Naive thymus-derived CD8-positive, alpha-beta T cell (primary cell): ENCODE results near the gene PHLDA3. TPM values are rescaled to one million over a fixed set of nuclear protein-coding genes. Genes with fewer than 3 reads are reported as not detected.

Source experiments
- ATAC-seq, 2 donors: fragments of 150-1000 bp; cut with Tn5 transposase in 1 of 2; sonication (Bioruptor Pico), chemical (Tn5 transposase) in 1 of 2; 1 replicate in 1 of 2; 2 replicates in 1 of 2; pipeline ENCODE4 v1.10.0; 2021; ENCODE audit warnings: mild to moderate bottlenecking in 2 of 2, moderate library complexity in 2 of 2
- POLR2A ChIA-PET: fragments of 350-600 bp; sonication (Branson Sonifier 250); formaldehyde crosslinking; loops from one replicate; lab custom pipeline; 2021; ENCODE audit warnings: antibody characterized with exemption; lab: Charles Lee
- DNase-seq, 10 donors: peaks; one replicate each; pipeline versions ENCODE4 v3.0.0 to v3.0.0-alpha.2; 2020 to 2022
- H3K27ac Mint-ChIP-seq, 10 donors: one replicate each; pipeline ENCODE4 v1.8.0; 2020 to 2022; ENCODE audit warnings: mild to moderate bottlenecking in 10 of 10, mixed read lengths in 10 of 10, moderate library complexity in 4 of 10, inconsistent platforms in 1 of 10
- H3K27me3 Mint-ChIP-seq, 5 donors: one replicate each; pipeline ENCODE4 v1.8.0; 2021 to 2022; ENCODE audit warnings: mixed read lengths in 5 of 5
- H3K36me3 Mint-ChIP-seq, 3 donors: one replicate each; pipeline ENCODE4 v1.8.0; 2020 to 2022; ENCODE audit warnings: mixed read lengths in 3 of 3, mild to moderate bottlenecking in 2 of 3, inconsistent platforms in 1 of 3
- H3K4me1 Mint-ChIP-seq, 4 donors: one replicate each; pipeline ENCODE4 v1.8.0; 2021 to 2022; ENCODE audit warnings: mixed read lengths in 4 of 4
- H3K4me3 Mint-ChIP-seq, 10 donors: one replicate each; pipeline ENCODE4 v1.8.0; 2020 to 2022; ENCODE audit warnings: mild to moderate bottlenecking in 10 of 10, mixed read lengths in 10 of 10, moderate library complexity in 6 of 10, inconsistent platforms in 1 of 10
- H3K9me3 Mint-ChIP-seq, 9 donors: one replicate each; pipeline ENCODE4 v1.8.0; 2020 to 2022; ENCODE audit warnings: mixed read lengths in 9 of 9, mild to moderate bottlenecking in 3 of 9, inconsistent platforms in 1 of 9, moderate library complexity in 1 of 9
- polyA plus RNA-seq, 3 donors: library from polyadenylated mRNA; unstranded; fragments of 300-500 nt; fragmentation: Illumina TruSeq; gene quantifications; one replicate each; pipeline ENCODE4 v1.2.3, GENCODE V29; 2021
- total RNA-seq, 8 experiments: library from RNA in 2 of 8; stranded (reverse) in 2 of 8; gene quantifications; one replicate each; pipeline ENCODE4 v1.2.3 and lab custom pipeline; 2021 to 2026

The PHLDA3 gene
- total and polyA plus RNA-seq, 5 experiments from 2014 or later = 0.55 to 0.60 TPM; not detected in 3

DNA sequence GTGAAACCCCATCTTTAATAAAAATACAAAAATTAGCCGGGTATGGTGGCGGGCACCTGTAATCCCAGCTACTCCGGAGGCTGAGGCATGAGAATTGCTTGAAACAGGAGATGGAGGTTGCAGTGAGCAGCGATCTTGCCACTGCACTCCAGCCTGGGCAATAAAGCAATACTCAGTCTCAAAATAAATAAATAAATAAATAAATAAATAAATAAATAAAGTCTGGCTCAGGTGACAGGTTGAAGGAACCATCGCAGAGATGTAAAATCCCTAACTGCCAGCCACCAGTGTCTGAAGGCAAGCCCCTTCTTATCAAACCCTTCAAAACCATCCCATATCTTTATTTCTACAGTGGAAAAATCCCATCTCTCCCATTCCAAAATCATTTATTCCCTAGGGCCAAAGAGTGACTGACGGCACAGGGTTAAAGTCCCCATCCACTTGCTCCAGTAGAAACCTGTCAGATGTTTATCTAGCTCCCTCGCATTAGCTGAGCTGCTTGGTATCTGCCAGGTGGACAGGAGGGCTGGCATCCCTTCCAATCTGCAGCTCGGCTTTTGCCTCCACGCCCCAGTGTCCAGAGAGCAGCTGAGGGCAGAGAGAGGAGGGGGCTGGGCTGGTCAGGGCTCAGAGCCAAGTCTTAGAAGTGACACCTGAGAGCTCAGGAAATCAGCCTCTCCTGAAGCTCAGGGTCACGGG, 33.0 kb upstream of the PHLDA3 start:
- H3K36me3 Mint-ChIP-seq = peaks cover 0 to 3% (median 0%) of the 10 kb centered on the region in 3 donors
- peak overlapping the region in 1 of 10 donors; percentile 10 for H3K27ac Mint-ChIP-seq
- peaks cover 20 to 41% (median 35%) of the 10 kb centered on the region in 4 donors for H3K4me1 Mint-ChIP-seq
- POLR2A ChIA-PET = interaction anchor here (1.1 kb wide), 1 partner anchor 13 kb away, joined by 4 read pairs; no protein-coding TSS in a partner anchor
- H3K9me3 Mint-ChIP-seq = no peaks in the 10 kb centered on the region
- no peak for DNase-seq
- no peaks in the 10 kb centered on the region for H3K27me3 Mint-ChIP-seq
- ATAC-seq = no peak
- peak overlapping the region in 1 of 10 donors; percentile 18 for H3K4me3 Mint-ChIP-seq

DNA sequence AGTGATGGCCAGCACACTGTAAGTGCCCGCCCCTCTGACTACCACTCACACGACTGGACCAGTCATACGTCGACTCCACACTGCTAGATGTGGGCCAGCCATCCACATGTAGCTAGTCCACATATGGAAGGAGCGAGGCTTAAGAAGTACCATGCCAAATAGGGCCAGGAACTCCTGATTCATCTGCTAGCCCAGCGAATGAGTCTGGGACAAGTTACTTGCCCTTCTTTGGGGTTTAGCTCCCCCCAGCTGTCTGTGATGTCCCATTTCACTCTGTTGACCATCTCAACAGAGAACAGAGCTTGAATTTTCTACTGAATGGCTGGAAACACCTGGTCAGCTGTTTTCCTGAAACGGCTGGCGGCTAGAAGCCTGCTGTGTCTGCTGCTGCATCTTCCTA, 32.2 kb upstream of the PHLDA3 start:
- Mint-ChIP-seq H3K4me3 (no peak overlapping the region), H3K36me3 (peaks cover 0 to 6% (median 3%) of the 10 kb centered on the region in 3 donors), H3K27me3 (no peaks in the 10 kb centered on the region), H3K9me3 (no peaks in the 10 kb centered on the region), H3K27ac (peak overlapping the region in 1 of 10 donors; percentile 13), H3K4me1 (peaks cover 20 to 38% (median 31%) of the 10 kb centered on the region in 4 donors)
- no peak for ATAC-seq
- DNase-seq = no peak
- POLR2A ChIA-PET = interaction anchor here (1.9 kb wide), 1 partner anchor 15 kb away, joined by 4 read pairs; no protein-coding TSS in a partner anchor

DNA sequence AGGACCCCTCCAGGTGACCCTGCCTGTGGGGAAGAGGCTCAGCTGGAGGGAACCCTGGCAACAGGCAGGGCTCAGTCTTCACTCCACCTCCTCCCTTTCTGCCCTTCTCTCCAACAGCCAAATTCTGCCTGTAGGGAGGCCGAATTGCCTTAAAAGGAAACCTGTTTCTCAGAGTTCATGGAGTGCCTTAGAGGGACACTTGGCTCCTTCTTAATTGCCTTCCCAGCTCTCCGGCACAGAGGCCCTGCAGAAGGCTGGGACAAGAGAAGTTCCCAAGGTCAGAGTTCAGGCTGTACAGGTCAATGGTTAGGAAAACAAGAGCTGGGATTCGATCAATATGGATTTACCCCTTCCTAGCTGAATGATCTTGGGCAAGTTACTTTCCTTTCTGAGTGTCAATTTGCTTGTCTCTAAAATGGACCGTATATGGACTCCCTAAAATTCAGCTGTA, 31.7 kb upstream of the PHLDA3 start:
- POLR2A ChIA-PET = interaction anchor here (1.9 kb wide), 1 partner anchor 14 kb away, joined by 4 read pairs; no protein-coding TSS in a partner anchor
- ATAC-seq (no peak), DNase-seq (no peak)
- Mint-ChIP-seq H3K27ac (no peak overlapping the region), H3K4me3 (no peak overlapping the region), H3K27me3 (no peaks in the 10 kb centered on the region), H3K36me3 (peaks cover 0 to 10% (median 3%) of the 10 kb centered on the region in 3 donors), H3K4me1 (peaks cover 20 to 33% (median 26%) of the 10 kb centered on the region in 4 donors), H3K9me3 (no peaks in the 10 kb centered on the region)

DNA sequence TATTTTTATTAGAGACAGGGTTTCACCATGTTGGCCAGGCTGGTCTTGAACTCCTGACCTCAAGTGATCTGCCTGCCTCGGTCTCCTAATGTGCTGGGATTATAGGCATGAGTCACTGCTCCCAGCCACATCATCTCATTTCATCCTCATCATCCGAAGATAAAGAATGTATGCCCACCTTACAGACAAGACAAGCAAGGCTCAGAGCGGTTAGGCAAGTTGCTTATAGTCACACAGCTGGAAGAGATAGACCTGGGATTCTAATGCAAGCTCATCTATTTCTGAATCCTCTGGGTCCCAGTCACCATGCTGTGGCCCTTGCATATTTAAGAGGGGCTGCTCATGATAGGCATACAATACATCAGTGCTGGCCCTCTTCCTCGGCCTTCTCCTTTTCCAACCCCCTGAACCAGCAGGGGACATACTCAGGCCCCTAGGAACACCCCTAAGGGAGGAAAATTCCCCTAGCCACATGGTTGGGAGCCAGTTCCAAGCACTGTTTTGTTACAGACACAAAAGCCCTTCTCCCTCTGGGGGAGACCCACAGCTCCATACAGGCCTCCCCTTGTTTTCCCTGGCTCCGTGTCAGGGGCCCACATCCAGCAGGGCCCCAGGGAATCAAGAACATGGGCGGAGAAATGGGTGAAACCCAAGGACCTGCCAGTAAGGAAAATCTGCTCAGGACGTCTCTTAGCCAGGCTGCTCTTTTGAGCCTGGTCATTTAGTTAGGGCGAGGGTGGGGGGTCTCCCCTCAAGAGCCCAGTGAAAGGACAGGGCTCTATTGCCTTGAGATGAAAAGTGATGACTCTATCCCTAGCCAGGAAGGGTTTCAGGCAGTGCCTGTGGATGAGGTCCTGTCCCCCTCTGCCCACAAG, 31.0 kb upstream of the PHLDA3 start:
- H3K27ac Mint-ChIP-seq = peak overlapping the region in 1 of 10 donors; percentile 11
- ATAC-seq (no peak), DNase-seq (no peak)
- POLR2A ChIA-PET = interaction anchor here (1.9 kb wide), 1 partner anchor 14 kb away, joined by 4 read pairs; no protein-coding TSS in a partner anchor
- H3K27me3 Mint-ChIP-seq = no peaks in the 10 kb centered on the region
- no peak overlapping the region for H3K4me3 Mint-ChIP-seq
- H3K4me1 Mint-ChIP-seq = peaks cover 13 to 27% (median 20%) of the 10 kb centered on the region in 4 donors
- H3K9me3 Mint-ChIP-seq = no peaks in the 10 kb centered on the region
- H3K36me3 Mint-ChIP-seq = peaks cover 0 to 17% (median 8%) of the 10 kb centered on the region in 3 donors

DNA sequence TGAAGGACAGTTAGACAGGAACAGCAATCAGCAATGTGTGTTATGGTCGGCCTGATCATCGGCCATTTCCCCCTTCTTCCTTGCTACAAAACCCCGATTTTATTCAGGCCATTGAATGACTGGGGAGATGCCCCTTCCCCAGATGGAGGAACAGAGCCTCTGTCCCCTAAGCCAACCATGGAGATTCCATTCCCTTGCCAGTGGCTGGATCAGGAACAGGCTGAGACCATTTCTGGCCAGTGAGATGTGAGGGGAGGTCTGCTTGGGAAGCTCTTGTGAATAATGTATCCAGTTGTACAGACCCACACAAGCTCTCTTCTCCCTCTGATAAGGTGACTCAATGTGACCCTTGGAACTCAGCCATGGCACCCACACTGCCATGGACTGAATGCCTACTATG, 30.2 kb upstream of the PHLDA3 start:
- ATAC-seq = no peak
- POLR2A ChIA-PET = interaction anchor here (1.9 kb wide), 1 partner anchor 13 kb away, joined by 4 read pairs; no protein-coding TSS in a partner anchor
- Mint-ChIP-seq H3K27ac (peak overlapping the region in 1 of 10 donors; percentile 11), H3K4me1 (peaks cover 8 to 26% (median 17%) of the 10 kb centered on the region in 4 donors), H3K4me3 (no peak overlapping the region), H3K36me3 (peaks cover 0 to 25% (median 15%) of the 10 kb centered on the region in 3 donors), H3K9me3 (no peaks in the 10 kb centered on the region), H3K27me3 (no peaks in the 10 kb centered on the region)
- no peak for DNase-seq

DNA sequence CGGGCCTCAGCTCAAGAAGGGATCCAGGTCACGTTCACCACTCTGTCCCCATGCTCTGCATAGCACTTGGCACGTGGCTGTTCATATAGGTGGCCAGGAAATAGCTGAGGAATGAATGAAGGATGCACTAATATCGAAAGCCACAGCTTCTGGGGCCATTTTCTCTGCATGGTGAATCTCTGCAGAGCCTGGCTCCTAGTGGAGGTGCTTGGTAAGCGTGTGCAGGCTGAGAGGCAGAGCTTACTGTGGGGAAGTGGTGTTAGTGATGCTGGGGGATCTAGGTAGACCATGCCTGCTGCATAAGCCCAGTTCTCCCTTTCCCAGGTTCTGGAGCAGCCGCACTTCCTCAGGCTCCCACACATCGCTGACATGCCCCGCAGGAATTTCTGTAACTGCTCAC, 29.6 kb upstream of the PHLDA3 start:
- H3K9me3 Mint-ChIP-seq = no peaks in the 10 kb centered on the region
- no peak for ATAC-seq
- POLR2A ChIA-PET = no interaction called here

DNA sequence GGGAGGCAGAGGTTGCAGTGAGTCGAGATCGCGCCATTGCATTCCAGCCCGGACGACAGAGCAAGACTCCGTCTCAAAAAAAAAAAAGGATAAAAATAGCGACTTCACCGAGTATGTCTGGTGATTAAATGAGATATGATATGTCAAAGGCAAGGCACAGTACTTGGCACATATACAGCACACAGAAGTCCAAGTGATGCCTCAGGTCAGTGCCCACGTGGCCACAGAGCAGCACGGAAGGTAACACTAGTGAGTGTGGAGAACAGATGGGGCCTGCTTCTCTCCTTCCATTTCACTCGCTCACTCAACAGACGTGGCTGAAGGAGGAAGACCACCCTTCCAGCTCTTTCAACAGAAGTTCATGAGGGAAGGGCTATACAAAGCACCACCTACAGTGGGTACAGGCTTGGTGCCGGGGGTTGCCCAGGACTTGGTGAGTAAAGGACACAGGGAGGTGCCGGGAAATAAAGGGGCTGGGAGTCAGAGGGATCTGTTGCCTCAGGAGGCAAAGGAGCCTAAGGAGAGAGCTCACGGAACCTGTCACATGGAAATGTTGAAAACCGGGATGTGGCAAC, 29.0 kb upstream of the PHLDA3 start:
- DNase-seq (no peak), ATAC-seq (no peak)
- Mint-ChIP-seq H3K4me1 (peaks cover 2 to 23% (median 11%) of the 10 kb centered on the region in 4 donors), H3K27ac (peak overlapping the region in 1 of 10 donors; percentile 52), H3K27me3 (no peaks in the 10 kb centered on the region), H3K9me3 (no peaks in the 10 kb centered on the region), H3K4me3 (no peak overlapping the region), H3K36me3 (peaks cover 0 to 36% (median 26%) of the 10 kb centered on the region in 3 donors)
- POLR2A ChIA-PET = no interaction called here

More for the DNA sequence above, 29.6 kb upstream of the PHLDA3 start:
- no peak overlapping the region for H3K27ac Mint-ChIP-seq
- H3K4me3 Mint-ChIP-seq = no peak overlapping the region
- H3K27me3 Mint-ChIP-seq = no peaks in the 10 kb centered on the region
- peaks cover 4 to 26% (median 14%) of the 10 kb centered on the region in 4 donors for H3K4me1 Mint-ChIP-seq
- peaks cover 0 to 31% (median 20%) of the 10 kb centered on the region in 3 donors for H3K36me3 Mint-ChIP-seq
- no peak for DNase-seq

DNA sequence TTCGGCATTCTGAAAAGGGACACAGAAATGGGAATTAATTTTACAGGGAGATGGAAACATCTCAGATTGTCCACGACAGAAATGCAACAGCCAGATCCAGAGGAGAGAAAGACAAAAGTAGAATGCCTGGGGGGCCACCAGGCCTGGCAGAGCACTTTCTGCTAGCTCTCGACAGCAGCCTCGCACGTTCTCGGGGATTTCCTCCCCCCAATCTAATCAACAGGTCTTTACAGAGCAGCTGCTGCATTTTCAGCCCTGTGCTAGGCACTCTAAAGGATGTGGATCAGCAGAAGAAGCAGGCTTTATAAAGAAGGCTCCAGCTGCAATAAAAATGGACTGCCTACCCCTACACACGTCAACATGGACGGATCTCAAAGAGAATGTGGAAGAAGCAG, 27.3 kb upstream of the PHLDA3 start:
- DNase-seq (no peak), ATAC-seq (no peak)
- POLR2A ChIA-PET = interaction anchor here (0.8 kb wide), 1 partner anchor 11 kb away, joined by 3 read pairs; no protein-coding TSS in a partner anchor
- H3K27ac Mint-ChIP-seq = peak overlapping the region in 1 of 10 donors; percentile 39
- H3K9me3 Mint-ChIP-seq = no peaks in the 10 kb centered on the region
- peaks cover 0 to 21% (median 8%) of the 10 kb centered on the region in 4 donors for H3K4me1 Mint-ChIP-seq
- peaks cover 0 to 46% (median 26%) of the 10 kb centered on the region in 3 donors for H3K36me3 Mint-ChIP-seq
- H3K27me3 Mint-ChIP-seq = no peaks in the 10 kb centered on the region
- H3K4me3 Mint-ChIP-seq = no peak overlapping the region

DNA sequence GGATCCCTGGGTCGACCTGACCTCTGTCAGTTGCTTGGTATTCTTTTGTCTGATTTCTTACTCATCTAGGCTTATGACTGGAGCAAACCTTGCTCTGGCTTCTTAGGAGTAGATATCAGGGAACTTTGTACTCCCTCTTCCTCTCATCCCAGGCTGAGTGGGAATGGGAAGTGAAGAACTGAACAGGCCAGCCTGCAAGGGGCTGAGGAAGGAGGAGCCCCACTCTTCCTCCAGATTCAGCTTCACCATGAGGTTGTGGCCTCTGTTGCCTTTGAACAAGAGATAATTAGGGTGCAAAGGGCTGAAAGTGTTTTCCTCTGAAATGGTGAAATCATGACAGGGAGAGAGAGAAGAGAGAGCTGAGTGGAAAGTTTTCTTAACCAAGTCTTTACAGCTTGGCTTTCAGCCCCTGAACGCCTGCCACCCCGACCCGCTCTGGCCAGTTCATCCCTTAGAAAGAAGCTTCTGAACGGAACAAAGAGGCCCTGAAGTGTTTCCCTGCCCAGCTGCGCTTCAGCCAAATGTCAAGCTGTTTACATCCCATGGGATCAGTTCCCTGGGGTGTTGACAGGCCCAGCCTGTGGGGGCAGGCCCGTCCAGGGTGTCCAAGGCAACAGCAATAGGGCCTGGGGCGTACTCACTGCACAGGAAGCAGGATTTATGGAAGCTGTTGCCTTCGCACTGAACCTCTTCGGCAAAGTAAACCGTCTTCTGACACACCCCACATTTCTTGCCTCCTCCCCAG, 26.7 kb upstream of the PHLDA3 start:
- H3K36me3 Mint-ChIP-seq = peaks cover 0 to 46% (median 26%) of the 10 kb centered on the region in 3 donors
- H3K4me1 Mint-ChIP-seq = peaks cover 0 to 21% (median 6%) of the 10 kb centered on the region in 4 donors
- H3K4me3 Mint-ChIP-seq = no peak overlapping the region
- DNase-seq (no peak), ATAC-seq (no peak)
- H3K27ac Mint-ChIP-seq = no peak overlapping the region
- POLR2A ChIA-PET = no interaction called here
- no peaks in the 10 kb centered on the region for H3K9me3 Mint-ChIP-seq
- no peaks in the 10 kb centered on the region for H3K27me3 Mint-ChIP-seq

DNA sequence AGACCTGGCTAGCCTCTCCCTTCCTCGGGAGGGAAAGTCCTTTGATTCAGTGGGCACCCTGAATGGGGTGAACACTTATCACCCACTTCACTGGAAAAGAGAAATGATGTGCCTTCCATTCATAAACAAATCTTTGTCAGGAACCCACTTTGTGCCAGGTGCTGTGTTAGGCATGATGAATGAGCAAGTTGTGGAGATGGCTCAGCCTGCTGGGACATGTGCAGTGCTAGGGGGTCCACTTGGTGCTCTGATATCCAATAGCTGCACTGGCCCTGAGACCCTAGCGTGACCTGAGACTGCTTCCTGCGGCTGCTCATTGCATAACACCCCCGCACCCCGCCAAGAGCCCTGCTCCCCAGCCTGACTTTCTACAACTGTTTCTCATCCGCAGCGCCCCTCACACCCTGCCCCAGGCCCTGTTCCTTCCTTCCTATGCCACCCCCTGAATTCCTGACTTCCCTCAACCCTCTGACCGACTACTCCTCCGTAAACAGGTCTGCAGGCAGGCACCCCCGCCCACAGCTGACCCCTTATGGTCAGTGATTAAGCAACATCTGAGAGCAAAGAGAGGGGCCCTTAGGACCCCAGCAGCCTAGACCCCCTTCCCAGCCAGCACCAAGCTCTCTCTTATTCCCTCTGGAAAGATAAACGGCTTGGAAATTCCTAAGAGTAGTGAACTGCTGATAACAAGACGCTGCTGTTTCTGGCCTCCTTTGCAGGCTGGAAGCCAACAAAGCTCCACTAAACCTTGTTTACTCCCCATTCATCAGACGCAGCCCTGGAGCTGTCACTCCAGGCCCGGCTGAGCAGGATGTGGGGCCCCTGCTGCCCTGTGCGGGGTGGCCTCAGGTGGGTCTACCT, 25.0 kb upstream of the PHLDA3 start:
- DNase-seq (no peak), ATAC-seq (no peak)
- Mint-ChIP-seq H3K27me3 (no peaks in the 10 kb centered on the region), H3K27ac (peak overlapping the region in 3 of 10 donors; percentile 29 to 70 (median 67)), H3K9me3 (no peaks in the 10 kb centered on the region), H3K36me3 (peaks cover 0 to 59% (median 26%) of the 10 kb centered on the region in 3 donors), H3K4me1 (peaks cover 6 to 21% (median 6%) of the 10 kb centered on the region in 4 donors), H3K4me3 (no peak overlapping the region)
- POLR2A ChIA-PET = no interaction called here
